NK-92 treated with Interleukin-12 subunit alpha and Interleukin-12 subunit beta, amount 100 ng/mL, for 24 hours (cell line): ENCODE results near the gene CHURC1.

Experiments
- DNase-seq: peaks from one replicate; lab custom pipeline; 2025; lab: John Stamatoyannopoulos, UW

The CHURC1 gene

DNA sequence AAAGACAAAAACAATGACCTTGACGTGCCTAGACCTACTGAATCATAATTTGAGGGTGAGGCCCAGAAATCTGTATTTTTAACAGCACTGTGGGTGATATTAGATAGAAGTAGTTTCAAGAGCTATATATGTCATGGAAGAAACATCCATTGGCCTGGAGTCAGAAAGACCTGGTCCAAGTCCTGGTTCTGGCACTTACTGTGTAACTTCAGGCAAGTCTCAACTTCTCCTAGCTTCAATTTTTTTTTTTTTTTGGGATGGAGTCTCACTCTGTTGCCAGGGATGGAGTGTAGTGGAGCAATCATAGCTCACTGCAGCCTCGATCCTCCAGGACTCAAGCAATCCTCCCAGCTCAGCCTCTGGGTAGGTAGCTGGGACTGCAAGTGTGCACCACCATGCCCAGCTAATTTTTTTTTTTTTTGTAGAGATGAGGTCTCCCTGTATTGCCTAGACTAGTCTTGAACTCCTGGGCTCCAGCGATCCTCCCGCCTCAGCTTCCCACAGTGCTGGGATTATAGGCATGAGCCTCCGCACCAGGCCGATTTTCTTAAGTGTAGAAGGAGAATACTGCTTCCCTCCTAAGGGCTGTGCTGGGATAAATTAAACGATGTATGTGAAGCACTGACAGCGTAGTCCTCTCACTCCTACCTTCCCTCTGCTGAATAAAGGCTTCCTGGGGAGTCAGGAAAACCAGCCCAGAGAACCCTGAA is 42.6 kb downstream of the CHURC1 start:
- no peak for DNase-seq

- DNase-seq, result no peak
These were observed 43.9 kb downstream of the CHURC1 start for GRCh38 chr14:64958201-64958600.

DNA sequence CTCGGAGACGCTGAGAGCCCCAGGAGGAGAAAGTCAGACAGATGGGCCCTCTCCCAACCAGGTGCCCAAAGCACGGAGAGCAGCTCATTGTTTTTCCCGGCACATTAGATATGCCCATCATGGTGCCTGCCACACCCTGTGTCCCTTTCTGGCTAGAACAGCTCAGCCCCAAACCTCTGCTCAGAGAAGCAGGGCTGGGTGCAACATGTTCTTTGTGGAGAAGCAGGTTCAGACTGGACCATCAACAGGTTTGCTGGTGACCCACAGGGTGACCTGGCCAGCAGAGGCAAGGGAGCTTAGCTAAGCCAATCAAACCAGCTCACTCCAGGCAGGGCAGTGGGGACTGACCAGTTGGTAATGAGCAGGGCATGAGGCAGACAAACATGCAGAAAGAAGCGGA is 44.5 kb downstream of the CHURC1 start:
- no peak for DNase-seq

DNA sequence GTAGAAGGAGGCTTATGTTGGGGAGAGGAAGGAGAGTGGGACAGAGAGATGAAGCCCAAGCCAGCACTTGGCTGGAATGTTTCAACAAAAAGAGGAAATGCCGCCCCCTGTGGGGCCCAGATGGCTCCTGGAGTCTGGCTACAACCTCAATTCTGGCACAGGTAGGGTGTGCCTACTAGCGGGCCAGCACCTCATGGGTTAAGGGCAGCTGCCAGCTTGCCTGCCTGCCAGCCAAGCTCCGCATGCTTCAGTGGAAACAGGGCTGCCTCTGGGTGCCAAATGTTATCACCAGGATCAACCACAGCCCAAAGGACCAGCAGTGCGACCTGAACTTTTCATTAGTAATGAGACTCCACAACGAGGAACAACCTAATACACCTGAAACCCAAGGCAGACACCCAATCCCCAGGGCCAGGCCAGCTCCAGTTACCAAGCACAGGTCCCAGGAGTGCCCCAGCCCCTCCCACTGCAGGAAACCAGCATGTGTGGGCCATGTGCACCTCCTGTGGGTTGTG is 46.6 kb downstream of the CHURC1 start:
- DNase-seq, result no peak

DNA sequence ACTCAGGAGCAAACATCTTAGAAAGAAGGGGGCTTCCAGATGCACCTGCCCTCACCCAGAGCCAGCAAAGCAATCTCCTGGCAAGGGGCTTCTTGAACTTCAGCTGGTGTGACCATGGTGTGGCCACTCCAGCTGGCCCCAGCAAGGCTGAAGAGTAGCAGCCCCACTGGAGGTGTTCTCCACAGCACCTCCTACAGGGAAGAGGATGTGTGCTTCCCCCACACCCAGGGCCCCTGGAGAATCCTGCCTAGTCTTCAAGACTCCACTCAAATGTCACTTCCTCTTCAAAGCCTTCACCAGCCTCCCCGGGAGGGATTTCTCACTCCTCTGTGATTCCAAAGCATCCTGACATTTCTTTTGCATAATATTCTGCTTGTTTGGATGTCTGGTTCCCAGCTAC is 49.4 kb downstream of the CHURC1 start:
- no peak for DNase-seq

DNA sequence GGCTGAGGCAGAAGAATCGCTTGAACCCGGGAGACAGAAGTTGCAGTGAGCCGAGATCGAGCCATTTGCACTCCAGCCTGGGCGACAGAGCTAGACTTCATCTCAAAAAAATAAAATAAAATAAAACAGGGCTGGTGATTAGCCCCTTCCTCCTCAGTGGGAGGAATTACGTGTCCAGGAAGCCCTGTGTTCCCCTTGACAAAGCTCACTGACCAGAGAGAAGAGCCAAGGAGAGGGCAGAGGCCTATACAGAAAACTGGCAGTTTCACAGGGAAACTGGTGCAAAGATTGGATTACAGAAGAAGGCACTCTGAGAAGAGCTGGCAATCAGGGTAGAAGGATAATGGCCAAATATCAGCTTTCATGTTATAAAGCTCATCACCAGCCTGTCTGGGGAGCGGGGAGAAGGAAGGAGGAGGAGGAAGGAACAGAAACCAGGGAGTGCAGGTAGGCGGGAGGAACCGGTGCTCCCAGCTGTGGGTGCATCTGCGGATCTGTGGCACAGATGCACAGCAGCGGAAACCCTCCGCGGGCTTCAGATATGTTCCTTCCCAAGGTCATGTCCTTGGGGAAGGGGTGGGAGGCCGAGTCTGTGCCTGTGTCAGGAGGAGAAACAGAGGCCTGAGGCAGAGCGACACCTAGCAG is 51.2 kb downstream of the CHURC1 start:
- DNase-seq, result no peak

DNA sequence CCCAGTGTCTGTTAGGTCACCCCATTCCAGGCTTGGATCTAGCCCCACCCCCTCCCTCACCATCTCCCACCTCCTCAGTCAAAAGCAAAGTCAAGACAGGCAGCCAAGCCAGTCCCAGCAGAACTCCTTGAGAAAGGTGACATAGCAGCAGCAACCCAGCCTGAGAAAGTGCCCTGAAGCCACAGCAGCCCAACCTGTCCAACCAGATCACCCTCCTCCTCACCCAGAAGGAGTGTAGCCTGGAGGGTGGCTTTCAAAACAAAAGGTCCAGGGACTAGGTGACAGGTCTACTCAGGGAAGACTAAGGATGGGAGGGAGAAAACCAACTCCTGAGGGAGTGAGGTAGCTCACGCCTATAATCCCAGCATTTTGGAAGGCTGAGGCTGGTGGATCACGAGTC is 52.7 kb downstream of the CHURC1 start:
- no peak for DNase-seq

DNA sequence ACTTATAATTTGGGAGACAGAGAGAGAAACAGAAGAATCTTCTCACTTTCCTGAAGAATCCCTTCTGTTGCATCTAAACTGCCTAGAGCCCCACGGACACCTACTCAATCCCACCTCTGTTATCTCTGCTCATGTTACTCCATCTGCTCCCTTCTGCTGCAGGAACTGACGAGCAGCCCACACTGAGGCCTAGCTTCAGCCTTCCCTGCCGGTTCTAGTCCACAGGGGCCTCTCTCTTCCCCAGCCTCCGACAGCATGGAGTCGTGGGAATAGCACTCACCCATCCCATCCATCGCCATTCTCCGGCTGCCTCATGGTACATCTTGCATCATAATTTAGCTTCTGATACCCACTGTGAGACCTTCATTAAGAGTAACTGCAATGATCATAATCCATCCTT is 53.9 kb downstream of the CHURC1 start:
- no peak for DNase-seq

GRCh38 chr14:64968651-64969050 is 54.4 kb downstream of the CHURC1 start:
- DNase-seq, result no peak

- no peak for DNase-seq
These were observed 55.8 kb downstream of the CHURC1 start for GRCh38 chr14:64970041-64970440.

DNA sequence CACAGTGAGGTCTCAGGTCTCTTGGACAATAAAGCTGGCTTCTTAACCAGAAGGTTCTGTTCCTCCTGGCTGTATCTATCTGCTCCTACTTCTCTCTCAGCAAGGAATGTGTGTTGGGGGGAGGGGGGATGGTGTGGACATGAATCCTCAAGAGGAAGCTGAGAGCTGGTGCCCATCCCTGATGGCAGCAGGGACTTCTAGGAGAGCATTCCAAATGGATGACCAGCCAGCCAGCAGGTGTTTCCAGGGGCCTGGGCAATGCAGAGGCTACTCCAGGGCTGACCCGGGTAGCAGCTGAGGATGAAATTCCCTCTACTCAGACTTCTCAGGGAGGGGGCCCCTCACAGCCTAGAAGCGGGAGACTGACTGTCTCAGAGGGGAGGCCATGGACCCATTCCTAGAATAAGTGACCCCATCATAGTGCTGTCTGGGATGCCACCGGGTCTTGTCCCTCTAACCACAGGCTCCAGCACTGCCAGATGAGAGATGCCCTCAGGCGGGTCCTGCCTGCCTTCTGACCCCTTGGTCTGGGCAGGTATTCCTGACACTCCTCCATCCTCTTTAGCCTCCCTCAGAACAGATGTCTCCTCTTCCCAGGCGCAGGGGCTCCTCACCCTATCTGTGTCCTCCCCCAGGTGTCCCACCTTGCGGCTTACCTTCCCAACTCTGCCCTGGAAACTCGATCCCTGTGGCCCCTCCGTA is 56.7 kb downstream of the CHURC1 start:
- DNase-seq, result no peak

DNA sequence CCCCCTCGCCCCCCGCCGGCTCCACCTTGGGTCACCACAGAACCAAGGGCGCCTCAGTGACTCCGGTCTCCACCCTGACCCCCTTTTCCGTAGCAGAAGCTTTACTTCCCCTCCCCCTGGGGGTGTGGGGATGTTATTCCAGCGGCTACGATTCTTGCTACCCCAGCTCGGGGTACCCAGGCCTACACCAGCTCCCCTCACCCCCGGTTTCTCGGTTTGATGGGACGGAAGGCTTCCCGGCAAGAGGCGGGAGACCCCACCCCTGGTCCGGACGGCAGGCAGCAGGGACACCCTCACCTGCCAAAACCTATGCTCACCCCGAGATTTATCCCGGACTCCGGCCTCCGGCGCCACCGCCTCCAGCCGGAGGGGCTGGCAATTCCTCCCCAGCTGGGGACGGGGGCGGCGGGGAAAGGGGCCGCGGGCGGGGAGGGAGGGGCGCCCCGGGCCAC is 57.3 kb downstream of the CHURC1 start:
- no peak for DNase-seq

GRCh38 chr14:64971943-64972791 is 57.9 kb downstream of the CHURC1 start, which contains the start of gene RAB15:
Gene RAB15 (minus strand): TSS chr14:64972336. CDS start chr14:64972076, 260 bp downstream.
- DNase-seq, result no peak

DNA sequence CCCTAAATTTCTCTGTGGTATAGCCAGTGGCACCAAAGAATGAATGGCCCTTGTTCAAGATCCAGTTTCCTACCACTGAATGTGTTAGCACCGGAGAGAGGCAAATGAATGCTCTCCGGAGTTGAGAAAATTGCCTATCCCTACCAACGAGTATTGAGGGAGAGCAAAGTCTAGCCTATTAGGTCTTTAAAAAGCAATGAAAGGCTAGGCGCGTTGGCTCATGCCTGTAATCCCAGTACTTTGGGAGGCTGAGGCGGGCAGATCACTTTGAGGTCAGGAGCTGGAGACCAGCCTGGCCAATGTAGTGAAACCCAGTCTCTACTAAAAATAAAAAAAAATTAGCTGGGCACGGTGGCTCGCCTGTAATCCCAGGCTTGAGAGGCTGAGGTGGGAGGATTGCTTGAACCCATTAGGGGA is 58.8 kb downstream of the CHURC1 start:
- no peak for DNase-seq

GRCh38 chr14:64973826-64974225 is 59.6 kb downstream of the CHURC1 start:
- DNase-seq, result no peak

GRCh38 chr14:64974563-64974962 is 60.3 kb downstream of the CHURC1 start:
- DNase-seq, result no peak

GRCh38 chr14:64979336-64980074 is 65.2 kb downstream of the CHURC1 start:
- DNase-seq, result no peak

- no peak for DNase-seq
These were observed 69.4 kb downstream of the CHURC1 start for GRCh38 chr14:64983439-64984310.
